ENCODE measurements around the gene NDFIP2. TPM values are rescaled to one million over a fixed set of nuclear protein-coding genes. Genes with fewer than 3 reads are reported as not detected.

NDFIP2 gene
- 43.8 and 46.8 TPM in 2 replicates for total RNA-seq

- peak; percentile 55 for DNase-seq (ENCODE audit: low read depth)
- H3K36me3 ChIP-seq (ENCODE audit: control insufficient read depth, insufficient read depth, low read length) = no peaks in the 10 kb centered on the region
- TF ChIP-seq CTCF (IDR thresholded peaks at IDR 0.05; ENCODE audit: insufficient read depth, low read length, poor library complexity, severe bottlenecking) = no peak
- H3K27me3 ChIP-seq (ENCODE audit: control insufficient read depth, insufficient read depth, low read length) = no peaks in the 10 kb centered on the region
- peak within 1 kb of the TSS; percentile 98 for H3K4me3 ChIP-seq (ENCODE audit: low read depth, low read length)
Measured at GRCh38 chr13:79480954-79481684, at the start of gene NDFIP2. Gene NDFIP2, plus strand, starts transcription at chr13:79481155. Its CDS starts 49 bp downstream, at chr13:79481204.

GRCh38 chr13:79432086-79432485 is 48.9 kb upstream of the NDFIP2 start:
- H3K4me3 ChIP-seq (ENCODE audit: low read depth, low read length) = no peak overlapping the region
- H3K27me3 ChIP-seq (ENCODE audit: control insufficient read depth, insufficient read depth, low read length) = no peaks in the 10 kb centered on the region
- DNase-seq (ENCODE audit: low read depth) = no peak
- no peak for TF ChIP-seq CTCF (IDR thresholded peaks at IDR 0.05; ENCODE audit: insufficient read depth, low read length, poor library complexity, severe bottlenecking)
- no peaks in the 10 kb centered on the region for H3K36me3 ChIP-seq (ENCODE audit: control insufficient read depth, insufficient read depth, low read length)

GRCh38 chr13:79432992-79433391 is 48.0 kb upstream of the NDFIP2 start:
- TF ChIP-seq CTCF (IDR thresholded peaks at IDR 0.05; ENCODE audit: insufficient read depth, low read length, poor library complexity, severe bottlenecking) = no peak
- Histone ChIP-seq H3K4me3 (ENCODE audit: low read depth, low read length) (no peak overlapping the region), H3K27me3 (ENCODE audit: control insufficient read depth, insufficient read depth, low read length) (no peaks in the 10 kb centered on the region), H3K36me3 (ENCODE audit: control insufficient read depth, insufficient read depth, low read length) (no peaks in the 10 kb centered on the region)
- DNase-seq (ENCODE audit: low read depth) = no peak

- no peak for DNase-seq (ENCODE audit: low read depth)
- TF ChIP-seq CTCF (IDR thresholded peaks at IDR 0.05; ENCODE audit: insufficient read depth, low read length, poor library complexity, severe bottlenecking) = no peak
- Histone ChIP-seq H3K27me3 (ENCODE audit: control insufficient read depth, insufficient read depth, low read length) (no peaks in the 10 kb centered on the region), H3K4me3 (ENCODE audit: low read depth, low read length) (no peak overlapping the region), H3K36me3 (ENCODE audit: control insufficient read depth, insufficient read depth, low read length) (no peaks in the 10 kb centered on the region)
Measured at GRCh38 chr13:79434556-79434955, 46.4 kb upstream of the NDFIP2 start.

- no peak for DNase-seq (ENCODE audit: low read depth)
- H3K36me3 ChIP-seq (ENCODE audit: control insufficient read depth, insufficient read depth, low read length) = no peaks in the 10 kb centered on the region
- no peak overlapping the region for H3K4me3 ChIP-seq (ENCODE audit: low read depth, low read length)
- TF ChIP-seq CTCF (IDR thresholded peaks at IDR 0.05; ENCODE audit: insufficient read depth, low read length, poor library complexity, severe bottlenecking) = no peak
- H3K27me3 ChIP-seq (ENCODE audit: control insufficient read depth, insufficient read depth, low read length) = no peaks in the 10 kb centered on the region
Measured at GRCh38 chr13:79435561-79435990, 45.4 kb upstream of the NDFIP2 start.

- Histone ChIP-seq H3K4me3 (ENCODE audit: low read depth, low read length) (no peak overlapping the region), H3K27me3 (ENCODE audit: control insufficient read depth, insufficient read depth, low read length) (no peaks in the 10 kb centered on the region), H3K36me3 (ENCODE audit: control insufficient read depth, insufficient read depth, low read length) (no peaks in the 10 kb centered on the region)
- no peak for DNase-seq (ENCODE audit: low read depth)
- no peak for TF ChIP-seq CTCF (IDR thresholded peaks at IDR 0.05; ENCODE audit: insufficient read depth, low read length, poor library complexity, severe bottlenecking)
Measured at GRCh38 chr13:79439275-79439674, 41.7 kb upstream of the NDFIP2 start.

All from kidney epithelial cell (primary cell).